ENCODE measurements around the gene STK32B.

Gene STK32B

GRCh38 chr4:5198656-5199541 lies 147.6 kb downstream of the STK32B start:
- POLR2A ChIA-PET = no interaction called here
- Histone ChIP-seq H3K27ac (ENCODE audit: extremely low read depth, low read depth, low read length) (no peak overlapping the region), H3K4me3 (ENCODE audit: low read depth, low read length) (no peak overlapping the region), H3K4me1 (ENCODE audit: control insufficient read depth, insufficient read depth, low read length) (no peaks in the 10 kb centered on the region), H3K36me3 (ENCODE audit: control insufficient read depth in 2 of 2, insufficient read depth in 1 of 2, low read length in 2 of 2) (no peaks in the 10 kb centered on the region), H3K9me3 (ENCODE audit: control insufficient read depth, insufficient read depth, low read depth, low read length) (no peaks in the 10 kb centered on the region)
- CTCF ChIA-PET = no interaction called here
- no peak for TF ChIP-seq TSHZ1 (tag by site-specific recombination; IDR thresholded peaks at IDR 0.05; ENCODE audit: borderline replicate concordance)
- no peak for TF ChIP-seq ZNF175 (tag by site-specific recombination; IDR thresholded peaks at IDR 0.05)
- no peak for TF ChIP-seq ZBTB17 (tag by site-specific recombination; IDR thresholded peaks at IDR 0.05)
- TF ChIP-seq ZNF26 (tag by site-specific recombination; IDR thresholded peaks at IDR 0.05) = no peak
- no peak for TF ChIP-seq ZNF10 (tag by site-specific recombination; IDR thresholded peaks at IDR 0.05)
- TF ChIP-seq ZNF132 (tag by site-specific recombination; IDR thresholded peaks at IDR 0.05; ENCODE audit: borderline replicate concordance) = no peak
- no peak for TF ChIP-seq HOXC10 (CRISPR knock-in tag; IDR thresholded peaks at IDR 0.05)
- TF ChIP-seq ZNF138 (tag by site-specific recombination; IDR thresholded peaks at IDR 0.05; ENCODE audit: borderline replicate concordance) = no peak
- TF ChIP-seq BCL6B (tag by site-specific recombination; IDR thresholded peaks at IDR 0.05) = no peak
- TF ChIP-seq ZNF184 (tag by site-specific recombination; IDR thresholded peaks at IDR 0.05) = no peak
- TF ChIP-seq ZNF624 (tag by site-specific recombination; IDR thresholded peaks at IDR 0.05) = no peak
- TF ChIP-seq SP7 (tag by site-specific recombination; IDR thresholded peaks at IDR 0.05) = no peak
- TF ChIP-seq ZBTB7A (tag by site-specific recombination; IDR thresholded peaks at IDR 0.05; ENCODE audit: low read depth) = no peak
- TF ChIP-seq ZNF639 (tag by site-specific recombination; IDR thresholded peaks at IDR 0.05) = no peak

GRCh38 chr4:5199912-5200311 lies 148.6 kb downstream of the STK32B start:
- H3K36me3 ChIP-seq (ENCODE audit: control insufficient read depth in 2 of 2, insufficient read depth in 1 of 2, low read length in 2 of 2) = no peaks in the 10 kb centered on the region
- TF ChIP-seq SETDB1 (IDR thresholded peaks at IDR 0.05; ENCODE audit: insufficient read length, low read length) (no peak), BCL6B (tag by site-specific recombination; IDR thresholded peaks at IDR 0.05) (no peak), ZNF449 (tag by site-specific recombination; IDR thresholded peaks at IDR 0.05) (no peak), ZBTB21 (tag by site-specific recombination; IDR thresholded peaks at IDR 0.05) (no peak), ZNF302 (tag by site-specific recombination; IDR thresholded peaks at IDR 0.05; ENCODE audit: low read depth) (no peak), ZNF664 (tag by site-specific recombination; IDR thresholded peaks at IDR 0.05) (no peak), ZNF785 (tag by site-specific recombination; IDR thresholded peaks at IDR 0.05) (no peak), ZNF530 (tag by site-specific recombination; IDR thresholded peaks at IDR 0.05; ENCODE audit: low read depth) (no peak)

More at GRCh38 chr4:5199912-5200311, 148.6 kb downstream of the STK32B start:
- Histone ChIP-seq H3K27ac (ENCODE audit: extremely low read depth, low read depth, low read length) (no peak overlapping the region), H3K4me3 (ENCODE audit: low read depth, low read length) (no peak overlapping the region), H3K4me1 (ENCODE audit: control insufficient read depth, insufficient read depth, low read length) (no peaks in the 10 kb centered on the region), H3K9me3 (ENCODE audit: control insufficient read depth, insufficient read depth, low read depth, low read length) (no peaks in the 10 kb centered on the region)
- ChIA-PET CTCF (no interaction called here), POLR2A (no interaction called here)

Measured in HEK293 (cell line).